ENCODE data around the gene RELN.

GRCh38 chr7:103866919-103867318, 122.5 kb downstream of the RELN start:
- no peak for TF ChIP-seq EP300 (IDR thresholded peaks at IDR 0.05)
- TF ChIP-seq CTCF (IDR thresholded peaks at IDR 0.05): no peak
- no peak for TF ChIP-seq POLR2A (IDR thresholded peaks at IDR 0.05)
